OCI-LY3 (cell line): Measurements from ENCODE around the gene STPG3.

Source experiments
- H2AFZ ChIP-seq: fragments of 200-600, 300-600 bp; shearing (Covaris generic); 2 replicates; pipeline ENCODE4 v1.6.0; 2014; ENCODE audit warnings: antibody characterized with exemption, low read depth, low read length
- H3K27ac ChIP-seq: fragments of 200-600, 300-600 bp; sonication (generic); 2 replicates; pipeline ENCODE4 v1.5.1; 2014; ENCODE audit warnings: mild to moderate bottlenecking, low read length, moderate library complexity, mixed read lengths
- H3K27me3 ChIP-seq: fragments of 200-600, 300-600 bp; sonication (generic); 2 replicates; pipeline ENCODE4 v1.6.1; 2014; ENCODE audit warnings: low read depth, low read length, mixed read lengths
- H3K36me3 ChIP-seq: fragments of 200-600, 300-600 bp; sonication (generic); replicated peaks from 2 replicates; pipeline ENCODE3; 2014; ENCODE audit warnings: low read depth, low read length, mixed read lengths
- H3K4me1 ChIP-seq: fragments of 300-600, 200-600 bp; sonication (generic); 2 replicates; pipeline ENCODE4 v1.6.1; 2014; ENCODE audit warnings: low read length, mixed read lengths
- H3K4me2 ChIP-seq: fragments of 200-600, 300-600 bp; sonication (generic); 2 replicates; pipeline ENCODE4 v1.6.1; 2014; ENCODE audit warnings: low read length, mixed read lengths
- H3K4me3 ChIP-seq: fragments of 300-600, 200-600 bp; sonication (generic); 2 replicates; pipeline ENCODE4 v1.5.1; 2014; ENCODE audit warnings: antibody characterized with exemption, mild to moderate bottlenecking, low read length, moderate library complexity
- H3K79me2 ChIP-seq: fragments of 300-600, 200-600 bp; shearing (Covaris generic); 2 replicates; pipeline ENCODE4 v1.6.1; 2014; ENCODE audit warnings: mild to moderate bottlenecking, low read length, mixed read lengths
- H3K9ac ChIP-seq: fragments of 300-600, 200-600 bp; shearing (Covaris generic); 2 replicates; pipeline ENCODE4 v1.6.0; 2014; ENCODE audit warnings: mild to moderate bottlenecking, low read length, moderate library complexity
- H3K9me3 ChIP-seq: fragments of 200-600, 300-600 bp; shearing (Covaris generic); 2 replicates; pipeline ENCODE4 v1.6.1; 2014; ENCODE audit warnings: low read length, mixed read lengths; ENCODE audit not compliant: insufficient read depth
- H4K20me1 ChIP-seq: fragments of 200-600, 300-600 bp; sonication (generic); 2 replicates; pipeline ENCODE4 v1.6.1; 2016; ENCODE audit warnings: low read length, mixed read lengths; ENCODE audit not compliant: insufficient read depth
- EZH2phosphoT487 ChIP-seq: fragments of 200-600 bp; shearing (Covaris generic); IDR thresholded peaks from 2 replicates; pipeline ENCODE4 v1.6.1; 2018; ENCODE audit warnings: antibody characterized with exemption, mixed run types, low read depth
- TF ChIP-seq, protein P1 (sequence below): fragments of 200-600, 300-600 bp; sonication (generic); IDR thresholded peaks from 2 replicates; pipeline ENCODE4 v1.5.1; 2014; ENCODE audit warnings: antibody characterized with exemption, low read length, low read depth

STPG3 gene

GRCh38 chr9:137252555-137253506 is 1.7 kb downstream of the STPG3 start:
- H3K4me2 ChIP-seq: peak overlapping the region; percentile 91
- no peaks in the 10 kb centered on the region for H3K9me3 ChIP-seq
- H3K27me3 ChIP-seq: no peaks in the 10 kb centered on the region
- H3K9ac ChIP-seq: peak overlapping the region; percentile 93
- no peak overlapping the region for H2AFZ ChIP-seq
- H3K36me3 ChIP-seq: peaks cover 6% of the 10 kb centered on the region
- peaks cover 27% of the 10 kb centered on the region for H3K79me2 ChIP-seq
- 0 out of 2 replicates have a peak, but pooled peaks cover 6% of the 10 kb centered on the region for H4K20me1 ChIP-seq
- TF ChIP-seq, protein P1, sequence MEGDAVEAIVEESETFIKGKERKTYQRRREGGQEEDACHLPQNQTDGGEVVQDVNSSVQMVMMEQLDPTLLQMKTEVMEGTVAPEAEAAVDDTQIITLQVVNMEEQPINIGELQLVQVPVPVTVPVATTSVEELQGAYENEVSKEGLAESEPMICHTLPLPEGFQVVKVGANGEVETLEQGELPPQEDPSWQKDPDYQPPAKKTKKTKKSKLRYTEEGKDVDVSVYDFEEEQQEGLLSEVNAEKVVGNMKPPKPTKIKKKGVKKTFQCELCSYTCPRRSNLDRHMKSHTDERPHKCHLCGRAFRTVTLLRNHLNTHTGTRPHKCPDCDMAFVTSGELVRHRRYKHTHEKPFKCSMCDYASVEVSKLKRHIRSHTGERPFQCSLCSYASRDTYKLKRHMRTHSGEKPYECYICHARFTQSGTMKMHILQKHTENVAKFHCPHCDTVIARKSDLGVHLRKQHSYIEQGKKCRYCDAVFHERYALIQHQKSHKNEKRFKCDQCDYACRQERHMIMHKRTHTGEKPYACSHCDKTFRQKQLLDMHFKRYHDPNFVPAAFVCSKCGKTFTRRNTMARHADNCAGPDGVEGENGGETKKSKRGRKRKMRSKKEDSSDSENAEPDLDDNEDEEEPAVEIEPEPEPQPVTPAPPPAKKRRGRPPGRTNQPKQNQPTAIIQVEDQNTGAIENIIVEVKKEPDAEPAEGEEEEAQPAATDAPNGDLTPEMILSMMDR: no peak
- no peak for TF ChIP-seq EZH2phosphoT487
- H3K4me1 ChIP-seq: peaks cover 33% of the 10 kb centered on the region
- peak overlapping the region; percentile 88 for H3K4me3 ChIP-seq
- H3K27ac ChIP-seq: peak overlapping the region; percentile 58

DNA sequence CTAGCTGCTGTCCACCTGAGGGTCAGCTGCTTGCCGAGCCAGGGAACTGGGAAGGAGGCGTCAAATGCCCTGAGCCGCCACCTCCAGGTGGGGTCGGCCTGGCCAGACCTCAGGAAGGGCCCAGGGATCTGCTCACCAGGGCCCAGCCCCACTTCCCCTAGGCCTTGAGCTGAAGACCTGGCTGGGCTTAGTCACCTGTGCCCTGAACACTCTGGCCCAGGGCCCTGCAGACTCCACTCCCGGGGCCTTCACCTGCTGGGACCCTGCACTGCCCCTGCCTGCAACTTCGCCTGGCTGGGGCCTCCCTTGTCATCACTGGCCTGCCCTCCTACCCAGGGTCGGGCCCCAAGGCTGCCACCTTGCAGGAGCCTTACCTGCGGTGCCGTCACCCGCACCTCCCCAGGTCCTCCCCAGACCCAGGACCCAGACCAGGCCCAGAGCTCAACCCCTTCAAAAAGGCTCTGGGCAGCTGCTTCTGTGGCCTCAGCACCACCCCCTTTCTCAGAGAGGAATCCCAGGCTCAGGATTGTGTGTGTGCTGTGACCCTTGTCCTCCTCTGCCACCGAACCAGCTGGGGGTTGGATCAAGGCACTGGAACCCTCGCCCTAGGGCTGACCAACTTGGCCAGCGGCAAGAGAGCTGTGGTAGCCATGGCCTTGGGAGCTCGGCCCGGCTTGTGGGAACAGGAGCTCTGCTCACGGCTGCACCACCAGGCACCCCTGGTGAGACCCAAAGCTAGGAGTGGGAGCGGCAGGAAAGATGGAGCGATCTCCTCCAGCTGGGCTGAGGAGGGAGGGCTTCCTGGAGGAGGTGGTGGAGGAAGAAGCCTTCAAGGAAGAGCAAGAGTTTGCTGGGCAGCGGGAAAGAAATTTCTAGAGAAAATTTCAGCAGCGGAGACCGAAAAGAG is 2.9 kb downstream of the STPG3 start:
- H3K27ac ChIP-seq: peak overlapping the region; percentile 58
- peaks cover 33% of the 10 kb centered on the region for H3K4me1 ChIP-seq
- no peaks in the 10 kb centered on the region for H3K27me3 ChIP-seq
- peaks cover 31% of the 10 kb centered on the region for H3K79me2 ChIP-seq
- peak overlapping the region; percentile 93 for H3K9ac ChIP-seq
- H3K4me2 ChIP-seq: peak overlapping the region; percentile 91
- H2AFZ ChIP-seq: no peak overlapping the region
- peaks cover 10% of the 10 kb centered on the region for H3K36me3 ChIP-seq
- no peak for TF ChIP-seq EZH2phosphoT487
- TF ChIP-seq, protein P1: no peak
- H3K9me3 ChIP-seq: no peaks in the 10 kb centered on the region
- H4K20me1 ChIP-seq: 0 out of 2 replicates have a peak, but pooled peaks cover 6% of the 10 kb centered on the region
- H3K4me3 ChIP-seq: peak overlapping the region; percentile 88

DNA sequence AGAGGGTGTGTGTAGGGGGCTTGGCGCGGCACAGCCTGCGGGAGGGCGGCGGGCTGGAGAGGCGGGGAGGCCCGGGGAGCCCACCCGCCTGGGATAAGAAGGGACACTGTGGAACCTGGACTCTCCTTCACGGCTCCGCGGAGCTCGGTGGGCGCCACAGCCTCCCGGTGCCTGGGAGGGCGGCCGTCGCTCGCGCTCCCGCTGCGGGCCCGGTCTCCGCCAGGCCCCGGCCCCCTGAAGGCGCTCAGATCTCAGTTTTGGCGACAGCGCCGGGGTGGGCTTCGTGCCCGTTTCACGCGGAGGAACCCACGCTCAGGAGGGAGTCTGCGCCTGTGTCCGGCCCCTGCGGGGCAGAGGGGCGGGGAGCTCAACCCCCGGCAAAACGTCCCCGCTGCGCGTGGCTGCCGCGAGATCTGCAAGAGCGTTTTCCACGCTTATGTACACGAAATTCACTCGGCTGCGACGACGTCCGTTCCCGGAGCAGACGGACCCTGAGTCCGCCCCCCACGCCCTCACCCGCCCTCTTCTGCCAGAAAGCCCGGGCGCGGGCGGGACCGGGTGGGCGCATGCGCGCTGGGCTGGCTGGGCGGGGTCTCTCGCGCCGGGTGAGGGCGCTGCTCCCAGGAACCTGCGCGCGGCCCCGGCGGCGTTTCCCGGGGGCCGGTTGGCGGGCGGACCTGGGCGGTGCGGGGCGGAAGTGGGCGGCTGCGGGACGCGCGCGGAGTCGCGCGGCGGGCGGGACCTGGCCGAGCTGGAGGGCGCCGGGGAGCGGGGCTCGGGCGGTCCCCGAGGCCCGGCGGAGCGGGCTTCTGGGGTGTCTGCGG is 3.8 kb downstream of the STPG3 start, which contains the start of gene NELFB:
NELFB (plus strand) TSS at position 704 of the 824 bp plus-strand sequence.
- Histone ChIP-seq H2AFZ (no peak within 1 kb of the TSS; the same call in 1 of the 2 replicates), H3K4me1 (peaks cover 33% of the 10 kb centered on the region), H3K4me3 (peak within 1 kb of the TSS; percentile 96), H3K36me3 (peaks cover 13% of the 10 kb centered on the region), H3K9me3 (no peaks in the 10 kb centered on the region), H3K9ac (peak within 1 kb of the TSS; percentile 93), H4K20me1 (0 out of 2 replicates have a peak, but pooled peaks cover 6% of the 10 kb centered on the region), H3K27ac (peak within 1 kb of the TSS; percentile 58), H3K4me2 (peak within 1 kb of the TSS; percentile 91), H3K79me2 (peaks cover 31% of the 10 kb centered on the region), H3K27me3 (no peaks in the 10 kb centered on the region)
- no peak for TF ChIP-seq EZH2phosphoT487
- TF ChIP-seq, protein P1: no peak
